ENCODE results near the gene CDH18.

The CDH18 gene

DNA sequence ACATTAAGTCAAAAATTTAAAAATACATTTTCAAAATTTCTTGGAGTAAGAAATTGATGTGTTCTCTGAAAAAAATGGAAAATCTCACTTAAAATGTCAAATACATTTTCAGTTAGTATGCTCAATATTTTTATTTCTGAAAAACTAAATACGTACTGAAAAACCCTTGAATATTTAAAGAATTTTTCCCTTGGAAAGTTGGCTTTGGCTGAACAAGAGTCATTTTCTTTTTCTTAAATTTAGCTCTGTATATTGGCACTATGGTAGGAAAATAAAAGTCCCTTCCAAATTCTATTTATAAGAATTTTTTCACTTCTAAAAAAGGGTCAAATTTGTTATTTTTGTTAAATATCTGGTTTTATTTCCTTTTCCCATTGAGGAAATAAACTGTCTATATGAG, 29.0 kb upstream of the CDH18 start:
- no peak for TF ChIP-seq SIN3A (IDR thresholded peaks at IDR 0.05; ENCODE audit: borderline replicate concordance, insufficient read depth, low read length)
- TF ChIP-seq TAF1 (IDR thresholded peaks at IDR 0.05; ENCODE audit: borderline replicate concordance, insufficient read depth, low read length), result no peak
- TF ChIP-seq, protein P1, sequence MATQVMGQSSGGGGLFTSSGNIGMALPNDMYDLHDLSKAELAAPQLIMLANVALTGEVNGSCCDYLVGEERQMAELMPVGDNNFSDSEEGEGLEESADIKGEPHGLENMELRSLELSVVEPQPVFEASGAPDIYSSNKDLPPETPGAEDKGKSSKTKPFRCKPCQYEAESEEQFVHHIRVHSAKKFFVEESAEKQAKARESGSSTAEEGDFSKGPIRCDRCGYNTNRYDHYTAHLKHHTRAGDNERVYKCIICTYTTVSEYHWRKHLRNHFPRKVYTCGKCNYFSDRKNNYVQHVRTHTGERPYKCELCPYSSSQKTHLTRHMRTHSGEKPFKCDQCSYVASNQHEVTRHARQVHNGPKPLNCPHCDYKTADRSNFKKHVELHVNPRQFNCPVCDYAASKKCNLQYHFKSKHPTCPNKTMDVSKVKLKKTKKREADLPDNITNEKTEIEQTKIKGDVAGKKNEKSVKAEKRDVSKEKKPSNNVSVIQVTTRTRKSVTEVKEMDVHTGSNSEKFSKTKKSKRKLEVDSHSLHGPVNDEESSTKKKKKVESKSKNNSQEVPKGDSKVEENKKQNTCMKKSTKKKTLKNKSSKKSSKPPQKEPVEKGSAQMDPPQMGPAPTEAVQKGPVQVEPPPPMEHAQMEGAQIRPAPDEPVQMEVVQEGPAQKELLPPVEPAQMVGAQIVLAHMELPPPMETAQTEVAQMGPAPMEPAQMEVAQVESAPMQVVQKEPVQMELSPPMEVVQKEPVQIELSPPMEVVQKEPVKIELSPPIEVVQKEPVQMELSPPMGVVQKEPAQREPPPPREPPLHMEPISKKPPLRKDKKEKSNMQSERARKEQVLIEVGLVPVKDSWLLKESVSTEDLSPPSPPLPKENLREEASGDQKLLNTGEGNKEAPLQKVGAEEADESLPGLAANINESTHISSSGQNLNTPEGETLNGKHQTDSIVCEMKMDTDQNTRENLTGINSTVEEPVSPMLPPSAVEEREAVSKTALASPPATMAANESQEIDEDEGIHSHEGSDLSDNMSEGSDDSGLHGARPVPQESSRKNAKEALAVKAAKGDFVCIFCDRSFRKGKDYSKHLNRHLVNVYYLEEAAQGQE (IDR thresholded peaks at IDR 0.05; ENCODE audit: insufficient read depth in 1 of 2, low read depth in 2 of 2, low read length in 2 of 2), result no peak
- no peak for TF ChIP-seq POLR2AphosphoS5 (IDR thresholded peaks at IDR 0.05; ENCODE audit: low read depth, low read length)
- no peak for TF ChIP-seq FOXP2 (optimal IDR thresholded peaks at IDR 0.05; ENCODE audit: borderline replicate concordance, extremely low read depth, extremely low read length, insufficient read depth)

DNA sequence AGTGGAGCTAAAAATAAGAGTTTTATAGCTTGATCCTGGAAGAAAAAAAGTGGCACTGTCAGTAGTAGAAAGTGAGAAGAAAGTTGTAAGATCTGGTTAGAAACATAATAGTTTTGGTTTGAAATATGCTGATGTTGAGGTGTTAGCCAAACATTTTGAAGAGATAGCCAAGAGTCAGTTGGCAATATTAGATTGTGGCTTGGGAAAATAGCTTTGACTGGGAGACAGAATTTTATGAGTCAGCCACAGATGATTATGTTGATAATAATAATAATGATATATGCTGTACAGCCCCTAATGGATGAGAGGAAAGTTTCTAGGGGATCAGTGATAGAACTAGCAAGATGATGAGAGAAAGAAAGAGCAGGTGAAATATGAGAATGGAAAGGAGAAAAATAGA, 12.4 kb upstream of the CDH18 start:
- no peak for TF ChIP-seq SIN3A (IDR thresholded peaks at IDR 0.05; ENCODE audit: borderline replicate concordance, insufficient read depth, low read length)
- TF ChIP-seq TAF1 (IDR thresholded peaks at IDR 0.05; ENCODE audit: borderline replicate concordance, insufficient read depth, low read length), result no peak
- TF ChIP-seq FOXP2 (optimal IDR thresholded peaks at IDR 0.05; ENCODE audit: borderline replicate concordance, extremely low read depth, extremely low read length, insufficient read depth), result no peak
- TF ChIP-seq, protein P1 (IDR thresholded peaks at IDR 0.05; ENCODE audit: insufficient read depth in 1 of 2, low read depth in 2 of 2, low read length in 2 of 2), result no peak
- TF ChIP-seq POLR2AphosphoS5 (IDR thresholded peaks at IDR 0.05; ENCODE audit: low read depth, low read length), result no peak

DNA sequence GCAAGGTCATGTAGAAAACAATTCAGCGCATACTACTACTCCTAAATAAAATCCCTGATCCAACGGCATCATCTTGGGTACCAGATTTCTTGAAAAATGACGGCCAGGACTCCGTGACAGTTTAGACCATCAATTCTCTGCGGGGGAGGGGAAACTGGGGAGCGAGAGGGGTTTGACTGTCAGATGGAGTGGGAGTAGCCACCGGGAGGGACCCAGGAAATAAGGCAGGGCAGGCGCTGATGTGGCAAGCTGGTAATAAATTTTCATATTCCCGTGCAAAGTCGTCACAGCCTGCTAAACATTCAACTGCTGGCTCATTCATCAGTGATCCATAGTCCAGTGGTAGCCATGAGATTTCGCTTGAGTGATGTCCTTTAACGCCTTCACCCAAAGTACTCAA, 457 bp upstream of the CDH18 start:
- TF ChIP-seq TAF1 (IDR thresholded peaks at IDR 0.05; ENCODE audit: borderline replicate concordance, insufficient read depth, low read length) (no peak), SIN3A (IDR thresholded peaks at IDR 0.05; ENCODE audit: borderline replicate concordance, insufficient read depth, low read length) (no peak), FOXP2 (optimal IDR thresholded peaks at IDR 0.05; ENCODE audit: borderline replicate concordance, extremely low read depth, extremely low read length, insufficient read depth) (no peak), POLR2AphosphoS5 (IDR thresholded peaks at IDR 0.05; ENCODE audit: low read depth, low read length) (no peak)
- TF ChIP-seq, protein P1 (IDR thresholded peaks at IDR 0.05; ENCODE audit: insufficient read depth in 1 of 2, low read depth in 2 of 2, low read length in 2 of 2), result no peak

DNA sequence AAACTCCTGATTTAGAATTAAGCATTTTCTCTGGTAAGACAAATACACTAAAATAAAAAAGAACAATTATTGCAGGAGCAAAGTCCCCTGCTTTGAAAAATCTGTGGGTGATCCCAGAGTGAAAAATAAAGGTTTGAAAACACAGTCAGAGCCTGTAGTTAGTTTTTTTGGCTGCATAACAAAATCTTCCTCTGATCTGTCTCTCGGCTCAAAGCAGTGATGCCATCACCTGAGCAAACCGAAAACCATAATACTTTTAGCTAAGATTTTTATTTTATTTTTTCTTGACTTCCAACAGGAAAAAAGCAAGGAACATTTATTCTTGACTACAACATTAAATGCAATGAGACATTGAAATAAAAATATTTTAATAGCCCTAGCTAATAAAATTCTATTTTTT, 1.2 kb downstream of the CDH18 start:
- TF ChIP-seq FOXP2 (optimal IDR thresholded peaks at IDR 0.05; ENCODE audit: borderline replicate concordance, extremely low read depth, extremely low read length, insufficient read depth) (no peak), POLR2AphosphoS5 (IDR thresholded peaks at IDR 0.05; ENCODE audit: low read depth, low read length) (no peak), TAF1 (IDR thresholded peaks at IDR 0.05; ENCODE audit: borderline replicate concordance, insufficient read depth, low read length) (no peak), SIN3A (IDR thresholded peaks at IDR 0.05; ENCODE audit: borderline replicate concordance, insufficient read depth, low read length) (no peak)

DNA sequence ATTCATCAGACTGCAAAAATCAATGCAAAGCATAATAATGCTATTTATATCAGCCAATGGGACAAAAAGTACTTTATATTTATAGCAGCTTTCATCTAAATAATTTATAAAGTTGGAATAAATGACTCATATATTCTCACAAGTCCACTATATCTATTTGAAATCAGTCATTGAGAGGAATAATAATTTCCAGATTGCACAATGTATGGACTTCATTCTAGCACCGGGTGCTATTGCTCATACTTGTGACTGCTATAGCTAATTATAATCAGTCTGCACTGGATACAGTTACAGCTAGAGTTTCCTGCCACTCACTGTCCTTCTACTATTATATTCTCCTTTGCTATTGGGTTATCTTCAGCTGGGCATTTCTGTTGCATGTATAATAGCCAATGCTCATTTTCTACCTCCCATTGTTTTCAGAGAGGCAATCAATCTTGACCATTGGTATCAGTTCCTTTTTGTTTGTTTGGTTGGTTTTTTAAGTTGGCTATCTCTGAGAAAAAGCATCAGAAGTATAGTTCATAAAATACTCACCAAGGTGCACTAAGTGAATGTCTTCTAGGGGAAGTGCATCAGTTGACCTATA, 1.9 kb downstream of the CDH18 start:
- TF ChIP-seq TAF1 (IDR thresholded peaks at IDR 0.05; ENCODE audit: borderline replicate concordance, insufficient read depth, low read length), result no peak
- no peak for TF ChIP-seq FOXP2 (optimal IDR thresholded peaks at IDR 0.05; ENCODE audit: borderline replicate concordance, extremely low read depth, extremely low read length, insufficient read depth)
- TF ChIP-seq, protein P1 (IDR thresholded peaks at IDR 0.05; ENCODE audit: insufficient read depth in 1 of 2, low read depth in 2 of 2, low read length in 2 of 2), result no peak
- no peak for TF ChIP-seq SIN3A (IDR thresholded peaks at IDR 0.05; ENCODE audit: borderline replicate concordance, insufficient read depth, low read length)
- no peak for TF ChIP-seq POLR2AphosphoS5 (IDR thresholded peaks at IDR 0.05; ENCODE audit: low read depth, low read length)
